Hematopoietic multipotent progenitor cell treated with erythropoietin and hydrocortisone succinate and interleukin-3 and kit ligand, for 8 days (in vitro differentiated cells): Measurements from ENCODE around the gene CLCN1.

Source experiments
- DNase-seq: peaks from one replicate; pipeline ENCODE4 v3.0.0-alpha.2; 2015

Gene CLCN1

GRCh38 chr7:143368387-143368786 is 52.5 kb downstream of the CLCN1 start:
- DNase-seq = no peak

GRCh38 chr7:143369678-143370651 is 54.1 kb downstream of the CLCN1 start:
- DNase-seq = no peak

- DNase-seq = peak; percentile 77
Observed at GRCh38 chr7:143372070-143372469, 56.2 kb downstream of the CLCN1 start.

GRCh38 chr7:143373255-143373794 is 57.4 kb downstream of the CLCN1 start:
- no peak for DNase-seq

GRCh38 chr7:143374561-143374960 is 58.6 kb downstream of the CLCN1 start:
- no peak for DNase-seq

- DNase-seq = no peak
Observed at GRCh38 chr7:143375298-143376034, 59.6 kb downstream of the CLCN1 start.

GRCh38 chr7:143376396-143376795 is 60.5 kb downstream of the CLCN1 start:
- no peak for DNase-seq

GRCh38 chr7:143379611-143380259 is 63.8 kb downstream of the CLCN1 start:
- no peak for DNase-seq

GRCh38 chr7:143380260-143380645 is 64.3 kb downstream of the CLCN1 start:
- peak; percentile 79 for DNase-seq

GRCh38 chr7:143380646-143381426 is 64.9 kb downstream of the CLCN1 start, which contains the start of gene ZYX:
TSS of gene ZYX (plus strand) at chr7:143381345. CDS start at chr7:143381572, 227 bp downstream.
- DNase-seq = peak; percentile 80

GRCh38 chr7:143381427-143382125 is 65.7 kb downstream of the CLCN1 start:
- DNase-seq = no peak

- DNase-seq = no peak
Observed at GRCh38 chr7:143382126-143382790, 66.3 kb downstream of the CLCN1 start.

GRCh38 chr7:143382791-143383641 is 67.1 kb downstream of the CLCN1 start:
- no peak for DNase-seq

GRCh38 chr7:143383642-143383957 is 67.7 kb downstream of the CLCN1 start:
- DNase-seq = no peak

GRCh38 chr7:143384148-143384547 is 68.2 kb downstream of the CLCN1 start:
- no peak for DNase-seq

GRCh38 chr7:143384661-143385631 is 69.0 kb downstream of the CLCN1 start:
- no peak for DNase-seq

GRCh38 chr7:143385891-143386781 is 70.2 kb downstream of the CLCN1 start:
- DNase-seq = no peak
